ENCODE measurements around the gene B3GNT5.
A peak's percentile ranks its signal among the peaks of the same experiment; 100 is the strongest.

Gene B3GNT5

DNA sequence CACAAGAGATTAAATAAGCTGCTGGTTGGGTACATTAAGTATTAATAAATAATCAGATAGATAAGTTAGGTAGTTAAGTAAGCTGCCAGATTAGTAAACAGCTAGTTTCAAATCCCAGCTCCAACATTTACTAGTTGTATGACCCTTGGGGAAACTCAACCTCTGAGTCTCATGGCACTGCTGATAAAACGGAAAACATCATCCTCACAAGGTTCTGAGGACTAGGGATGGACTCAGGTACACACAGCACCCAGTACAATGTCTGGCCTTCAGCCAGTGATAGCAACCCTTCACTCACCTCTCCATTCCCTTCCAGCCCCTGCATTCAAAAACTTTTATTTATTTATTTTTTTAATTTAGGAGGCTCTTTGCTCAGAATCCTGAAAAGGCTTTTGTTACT lies 32.3 kb downstream of the B3GNT5 start:
- no peak overlapping the region for H3K27ac ChIP-seq
- TF ChIP-seq, protein P1, sequence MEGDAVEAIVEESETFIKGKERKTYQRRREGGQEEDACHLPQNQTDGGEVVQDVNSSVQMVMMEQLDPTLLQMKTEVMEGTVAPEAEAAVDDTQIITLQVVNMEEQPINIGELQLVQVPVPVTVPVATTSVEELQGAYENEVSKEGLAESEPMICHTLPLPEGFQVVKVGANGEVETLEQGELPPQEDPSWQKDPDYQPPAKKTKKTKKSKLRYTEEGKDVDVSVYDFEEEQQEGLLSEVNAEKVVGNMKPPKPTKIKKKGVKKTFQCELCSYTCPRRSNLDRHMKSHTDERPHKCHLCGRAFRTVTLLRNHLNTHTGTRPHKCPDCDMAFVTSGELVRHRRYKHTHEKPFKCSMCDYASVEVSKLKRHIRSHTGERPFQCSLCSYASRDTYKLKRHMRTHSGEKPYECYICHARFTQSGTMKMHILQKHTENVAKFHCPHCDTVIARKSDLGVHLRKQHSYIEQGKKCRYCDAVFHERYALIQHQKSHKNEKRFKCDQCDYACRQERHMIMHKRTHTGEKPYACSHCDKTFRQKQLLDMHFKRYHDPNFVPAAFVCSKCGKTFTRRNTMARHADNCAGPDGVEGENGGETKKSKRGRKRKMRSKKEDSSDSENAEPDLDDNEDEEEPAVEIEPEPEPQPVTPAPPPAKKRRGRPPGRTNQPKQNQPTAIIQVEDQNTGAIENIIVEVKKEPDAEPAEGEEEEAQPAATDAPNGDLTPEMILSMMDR (conservative IDR thresholded peaks at IDR 0.05), result no peak

DNA sequence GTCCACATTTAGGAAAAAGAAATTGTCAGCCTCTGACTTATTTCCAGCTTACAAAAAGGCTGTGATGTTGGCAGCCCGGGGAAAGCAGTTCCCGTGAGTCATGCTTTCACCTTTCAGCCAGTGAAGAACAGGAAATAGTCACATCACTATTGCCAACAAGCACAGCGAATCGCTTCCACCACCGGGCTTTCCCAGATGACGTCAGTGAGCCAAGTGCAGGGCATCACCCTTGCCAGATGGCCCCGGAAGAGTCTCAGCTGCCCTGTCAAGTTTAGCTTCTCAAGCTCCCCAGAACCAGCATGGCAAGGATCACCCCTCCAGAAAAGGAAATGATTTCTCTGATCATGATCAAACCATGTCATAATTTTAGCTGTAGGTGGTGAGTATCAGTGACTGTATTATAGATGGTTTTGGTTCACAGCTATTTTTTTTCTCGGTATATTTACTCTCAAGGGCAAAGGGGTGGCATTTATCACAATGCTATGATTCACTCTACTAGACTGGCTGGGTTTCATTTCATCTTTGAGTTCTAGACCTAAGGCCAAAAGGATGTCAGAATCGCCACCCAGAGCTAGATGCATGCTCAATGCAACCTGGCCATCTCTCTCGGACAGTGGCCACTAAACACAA lies 32.9 kb downstream of the B3GNT5 start:
- H3K27ac ChIP-seq, result no peak overlapping the region
- TF ChIP-seq, protein P1 (conservative IDR thresholded peaks at IDR 0.05), result no peak

DNA sequence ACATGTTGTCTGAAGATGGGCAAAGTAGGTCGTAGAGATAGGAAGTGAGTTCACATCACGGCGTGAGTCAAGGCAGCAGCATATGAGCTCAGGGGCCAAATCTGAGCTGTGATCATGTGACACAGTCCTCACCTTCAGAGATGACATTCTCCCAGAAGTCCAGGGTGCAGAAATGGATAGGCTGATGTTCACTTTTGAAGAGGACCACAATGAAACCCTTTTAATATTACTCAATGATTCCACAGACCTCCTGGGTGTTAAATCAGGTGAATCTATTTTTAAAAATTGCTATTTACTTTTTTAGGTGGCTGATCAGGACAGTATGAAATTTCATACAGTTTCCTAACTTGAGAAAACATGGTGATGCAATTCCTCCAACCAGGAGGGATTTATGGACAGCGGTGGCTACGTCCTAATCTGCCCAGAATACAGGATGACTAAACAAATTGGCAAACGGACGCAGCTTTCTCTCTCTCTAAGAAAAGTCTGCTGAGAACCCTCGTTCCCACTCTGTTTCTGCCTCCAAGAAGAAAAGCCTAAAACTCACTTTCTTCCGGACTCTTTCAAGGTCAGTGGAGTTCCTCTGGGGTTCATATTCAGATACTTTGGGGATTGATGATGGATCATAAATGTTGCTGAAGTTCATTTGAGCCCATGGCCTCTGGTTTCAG lies 34.4 kb downstream of the B3GNT5 start:
- H3K27ac ChIP-seq, result no peak overlapping the region
- TF ChIP-seq, protein P1 (conservative IDR thresholded peaks at IDR 0.05), result no peak

DNA sequence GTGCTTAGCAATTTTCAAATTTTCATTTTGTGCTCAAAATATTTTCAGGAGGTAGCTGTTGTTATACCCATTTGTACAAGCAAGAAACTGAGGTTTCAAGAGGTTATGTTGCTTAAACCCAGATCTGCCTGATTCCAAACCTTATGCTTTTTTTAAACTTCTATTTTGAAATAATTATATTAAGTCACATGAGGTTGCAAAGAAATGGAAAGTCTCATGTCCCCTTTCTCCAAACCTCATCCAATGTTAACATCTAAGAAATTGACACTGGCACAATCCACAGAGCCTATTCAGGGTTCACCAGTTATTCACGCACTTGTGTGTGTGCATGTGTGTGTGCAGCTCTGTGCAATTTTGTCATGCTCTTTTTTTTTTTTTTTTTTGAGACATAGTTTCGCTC lies 35.1 kb downstream of the B3GNT5 start:
- TF ChIP-seq, protein P1 (conservative IDR thresholded peaks at IDR 0.05), result no peak
- no peak overlapping the region for H3K27ac ChIP-seq

DNA sequence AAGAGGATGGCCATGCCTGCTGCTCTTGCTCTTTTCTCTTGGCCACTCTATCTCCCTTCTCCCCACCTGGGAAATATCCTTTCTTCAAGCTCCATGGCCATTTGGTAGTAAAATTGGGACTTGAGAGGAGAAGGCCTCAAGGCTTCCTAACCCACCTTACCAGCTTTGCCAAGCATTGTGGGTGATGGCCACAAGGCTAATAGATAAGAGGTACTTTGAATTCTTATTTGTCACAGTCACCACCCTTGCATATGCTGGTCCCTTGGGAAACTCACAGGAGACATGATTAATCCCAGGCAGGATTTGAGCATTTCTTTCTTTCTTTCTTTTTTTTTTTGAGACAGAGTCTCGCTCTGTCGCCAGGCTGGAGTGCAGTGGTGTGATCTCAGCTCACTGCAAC lies 37.2 kb downstream of the B3GNT5 start:
- TF ChIP-seq, protein P1 (conservative IDR thresholded peaks at IDR 0.05), result no peak
- peak overlapping the region; percentile 87 for H3K27ac ChIP-seq

DNA sequence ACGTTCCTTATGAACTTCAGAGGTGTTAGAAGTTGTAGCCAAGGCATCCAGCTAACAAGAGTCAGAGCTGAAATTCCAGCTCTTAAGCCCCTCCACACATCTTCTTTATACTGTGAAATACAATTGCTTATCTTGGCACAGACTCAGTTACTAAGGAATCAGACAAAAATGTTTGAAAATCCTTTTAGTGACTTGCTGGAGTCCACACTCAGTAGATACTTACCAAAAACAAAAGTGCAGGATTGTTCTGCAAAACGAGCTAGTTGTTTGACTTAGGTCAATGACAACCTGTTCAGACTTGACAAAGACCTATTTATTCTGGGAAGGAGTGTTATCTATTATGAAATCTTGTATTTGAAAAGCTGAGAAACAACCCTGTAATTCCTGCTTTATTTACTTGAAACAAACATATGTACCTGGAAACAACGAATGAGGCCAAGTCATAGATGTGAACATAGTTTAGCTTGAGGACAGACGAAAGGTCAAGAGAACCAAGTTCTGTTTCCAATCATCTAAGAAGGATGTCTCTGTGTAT lies 38.5 kb downstream of the B3GNT5 start:
- TF ChIP-seq, protein P1 (conservative IDR thresholded peaks at IDR 0.05), result no peak
- peak overlapping the region; percentile 87 for H3K27ac ChIP-seq

DNA sequence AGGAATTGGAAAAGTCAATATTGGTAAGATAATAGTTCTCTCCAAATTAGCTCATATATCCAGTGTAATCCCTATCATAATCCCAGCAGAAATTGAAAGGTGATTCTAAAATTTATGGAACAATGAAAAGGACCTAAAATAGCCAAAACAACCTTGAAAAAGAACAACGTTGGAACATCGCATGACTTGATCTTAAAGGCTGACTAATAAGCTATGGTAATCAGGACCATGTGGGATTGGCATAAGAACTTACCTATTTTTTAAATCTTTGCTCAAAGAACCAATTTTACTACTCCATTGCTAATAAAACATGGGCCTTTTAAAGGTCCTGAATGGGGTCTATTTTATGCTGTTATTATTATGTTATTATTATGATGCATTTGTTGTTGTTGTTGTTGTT lies 40.9 kb downstream of the B3GNT5 start:
- TF ChIP-seq, protein P1 (conservative IDR thresholded peaks at IDR 0.05), result no peak
- peak overlapping the region; percentile 77; the same call in 1 of the 2 replicates for H3K27ac ChIP-seq

All from VCaP (cell line).